Endothelial cell of umbilical vein (primary cell): ENCODE results near the gene HINFP.

Experiments used
- CTCF ChIP-seq, 2 donors: IDR thresholded peaks; 1 replicate in 1 of 2; 2 replicates in 1 of 2; pipeline ENCODE4 v1.5.1; 2011; ENCODE audit warnings: low read length in 2 of 2, mild to moderate bottlenecking in 2 of 2, moderate library complexity in 2 of 2, control low read depth in 1 of 2, inconsistent platforms in 1 of 2, low read depth in 1 of 2; ENCODE audit not compliant: insufficient read depth in 1 of 2; ENCODE audit errors: extremely low read depth in 1 of 2
- FOS ChIP-seq: IDR thresholded peaks from 2 replicates; pipeline ENCODE4 v1.6.1; 2011; ENCODE audit warnings: mild to moderate bottlenecking, low read length, moderate library complexity, borderline replicate concordance; ENCODE audit not compliant: insufficient read depth
- GATA2 ChIP-seq: IDR thresholded peaks from 2 replicates; pipeline ENCODE4 v1.7.0; 2011; ENCODE audit warnings: low read depth, mild to moderate bottlenecking, moderate library complexity, mixed read lengths, low read length; ENCODE audit not compliant: insufficient read length, insufficient read depth
- MAX ChIP-seq: IDR thresholded peaks from 2 replicates; pipeline ENCODE4 v1.6.1; 2011; ENCODE audit not compliant: insufficient read depth, insufficient read length
- POLR2A ChIP-seq: IDR thresholded peaks from 2 replicates; pipeline ENCODE4 v1.6.1; 2012; ENCODE audit warnings: low read depth, mild to moderate bottlenecking, control low read depth, low read length

DNA sequence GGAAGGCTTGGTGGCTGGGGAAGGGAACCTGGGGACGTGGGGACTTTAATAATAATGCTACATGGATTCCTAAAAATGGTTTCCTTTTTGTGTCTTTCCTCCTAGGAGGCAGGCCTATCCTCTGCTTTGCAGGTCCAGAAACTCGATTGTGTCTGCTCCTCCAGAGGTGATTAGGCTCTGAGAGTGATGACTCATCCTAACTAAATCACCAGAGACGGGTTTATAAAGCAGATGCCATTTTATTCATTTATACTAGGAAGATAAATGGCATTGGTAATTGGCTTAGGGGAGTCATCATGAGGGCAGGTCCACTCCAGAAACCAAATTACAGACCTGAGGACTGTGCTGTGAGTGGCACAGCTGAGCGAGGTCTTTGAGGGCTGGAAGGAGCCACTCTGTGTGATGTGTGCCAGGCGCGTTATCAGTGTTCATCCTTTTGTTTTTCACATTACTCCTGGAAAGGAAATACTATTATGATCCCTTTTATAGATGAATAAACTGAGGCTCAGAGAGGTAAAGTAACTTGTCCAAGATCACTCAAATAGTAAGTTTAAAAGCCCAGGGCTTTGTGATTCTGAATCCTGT lies 54.2 kb downstream of the HINFP start:
- TF ChIP-seq POLR2A, result no peak
- no peak for TF ChIP-seq GATA2
- no peak for TF ChIP-seq MAX
- no peak for TF ChIP-seq CTCF (IDR thresholded peaks at IDR 0.05; ENCODE audit: extremely low read depth in 1 of 2, insufficient read depth in 1 of 2, low read depth in 1 of 2, low read length in 2 of 2)
- TF ChIP-seq FOS, result peak; percentile 72
